A673 (cell line): ENCODE results near the gene ELFN1.

Experiments used
- CTCF ChIP-seq: fragments of 300-800, 200-600 bp; sonication (generic); conservative IDR thresholded peaks from 2 replicates; pipeline ENCODE4 v1.5.1; 2017; ENCODE audit warnings: low read depth, mild to moderate bottlenecking, antibody characterized with exemption, low read length, moderate library complexity, mixed read lengths
- EZH2 ChIP-seq: fragments of 200-600 bp; sonication (generic); IDR thresholded peaks from 2 replicates; pipeline ENCODE4 v1.6.1; 2017; ENCODE audit warnings: borderline replicate concordance, low read depth, mild to moderate bottlenecking, mixed read lengths, antibody characterized with exemption, low read length; ENCODE audit not compliant: poor library complexity, severe bottlenecking

GRCh38 chr7:1733206-1733907, 63.3 kb downstream of the ELFN1 start:
- TF ChIP-seq CTCF (no peak), EZH2 (no peak)
